GM19324 (cell line): Measurements from ENCODE around the gene PNPO.

Experiments used
- ATAC-seq: cut with Tn5 transposase; IDR thresholded peaks from one replicate; pipeline ENCODE4 v1.9.1; 2021; ENCODE audit warnings: mild to moderate bottlenecking, moderate library complexity; ENCODE audit not compliant: unreplicated experiment, low FRiP score

Gene PNPO

DNA sequence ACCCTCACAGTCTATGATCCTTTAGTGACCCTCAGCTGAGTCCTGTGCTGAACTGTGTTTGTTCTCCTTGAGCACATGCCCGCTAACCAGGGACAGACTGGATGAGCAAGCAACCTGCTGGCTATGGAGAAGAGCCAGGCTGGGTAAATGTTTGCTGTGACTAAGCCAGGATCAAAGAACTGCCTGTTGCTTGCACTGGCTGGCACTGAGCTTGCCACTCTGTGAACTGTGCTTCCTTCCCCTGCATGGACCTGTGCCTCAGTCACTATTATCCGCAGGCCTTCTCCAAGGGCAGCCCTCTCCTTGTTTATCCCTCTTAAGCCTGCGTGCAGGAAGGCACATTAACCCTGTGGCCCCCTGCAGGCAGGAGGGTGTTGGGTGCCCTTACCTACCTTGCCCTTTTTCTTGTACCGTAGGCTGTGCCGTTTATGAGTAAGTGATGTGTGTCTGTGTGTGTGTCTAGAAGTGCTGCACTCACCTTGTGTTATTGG is 7.4 kb downstream of the PNPO start:
- ATAC-seq, result no peak

DNA sequence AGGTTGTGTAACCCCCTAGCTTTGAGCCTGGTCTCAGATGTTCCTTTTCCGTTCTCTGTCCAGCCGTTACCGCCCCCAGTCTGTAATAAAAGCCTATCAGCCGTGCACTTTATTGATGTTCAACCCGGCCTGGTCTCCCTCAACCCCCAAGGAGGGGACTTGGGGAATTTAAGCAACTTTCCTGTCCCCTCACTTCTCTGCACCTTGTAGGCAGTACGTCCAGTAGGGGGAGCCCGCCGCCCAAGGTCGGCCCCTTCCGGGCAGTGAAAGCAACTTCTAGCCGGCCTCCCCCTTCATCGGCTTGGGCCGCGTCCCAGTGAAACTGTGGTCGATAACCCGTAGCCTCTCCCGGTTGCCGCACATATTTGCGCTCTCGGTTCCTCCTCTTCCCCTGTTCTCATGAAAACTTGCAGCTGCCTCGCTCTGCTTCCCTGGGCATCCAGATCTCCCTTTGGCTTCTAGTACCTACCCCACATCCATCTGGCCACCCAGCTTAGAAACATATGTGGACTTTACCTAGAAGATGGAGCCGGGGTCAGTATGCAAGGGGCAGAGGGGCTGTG is 7.9 kb downstream of the PNPO start:
- ATAC-seq, result no peak

- ATAC-seq, result no peak
Measured at GRCh38 chr17:47949946-47950345, 8.6 kb downstream of the PNPO start.

- ATAC-seq, result no peak
Measured at GRCh38 chr17:47950448-47950847, 9.1 kb downstream of the PNPO start.

DNA sequence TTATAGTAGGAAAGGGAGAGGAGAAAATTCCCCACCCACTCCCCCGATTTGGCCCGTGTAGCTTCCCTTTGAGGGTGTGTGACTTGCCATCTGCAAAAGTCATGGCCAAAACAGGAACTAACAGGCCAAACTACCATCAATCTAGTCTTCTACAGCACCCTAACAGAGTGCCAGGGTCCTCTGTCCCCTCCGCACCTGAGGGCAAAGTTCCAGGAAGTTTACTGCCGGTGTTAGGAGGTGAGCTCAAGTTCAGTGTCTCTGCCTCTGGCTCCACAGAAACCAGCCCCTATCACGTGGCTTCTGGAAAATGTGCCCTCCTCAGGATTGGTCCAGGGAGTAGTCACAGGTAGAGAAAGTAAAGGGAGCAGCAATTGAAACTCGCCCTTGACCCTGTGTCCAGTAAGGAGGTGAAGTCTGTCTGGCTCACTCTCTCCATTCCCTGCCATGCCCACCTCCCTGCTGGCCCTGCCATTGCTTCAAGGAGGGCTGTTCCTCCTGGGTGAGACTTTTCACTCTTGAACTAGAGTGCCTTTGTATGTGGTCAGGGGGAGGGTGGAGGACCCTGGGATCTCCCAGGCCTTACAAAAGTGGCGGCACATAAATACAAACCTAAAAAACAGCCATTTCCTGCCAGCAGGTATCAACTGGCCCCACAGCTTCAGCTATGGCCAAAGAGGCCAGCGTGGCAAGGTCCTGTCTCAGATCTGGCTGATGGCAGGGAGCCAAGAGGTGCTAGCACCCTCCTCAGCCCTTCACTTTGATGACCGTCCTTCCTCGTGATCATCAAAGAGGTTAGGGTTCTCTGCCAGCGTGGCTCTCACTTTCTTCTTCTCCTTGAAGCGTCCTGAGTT is 11.0 kb downstream of the PNPO start:
- ATAC-seq, result no peak

GRCh38 chr17:47953909-47954308 is 12.5 kb downstream of the PNPO start:
- no peak for ATAC-seq

DNA sequence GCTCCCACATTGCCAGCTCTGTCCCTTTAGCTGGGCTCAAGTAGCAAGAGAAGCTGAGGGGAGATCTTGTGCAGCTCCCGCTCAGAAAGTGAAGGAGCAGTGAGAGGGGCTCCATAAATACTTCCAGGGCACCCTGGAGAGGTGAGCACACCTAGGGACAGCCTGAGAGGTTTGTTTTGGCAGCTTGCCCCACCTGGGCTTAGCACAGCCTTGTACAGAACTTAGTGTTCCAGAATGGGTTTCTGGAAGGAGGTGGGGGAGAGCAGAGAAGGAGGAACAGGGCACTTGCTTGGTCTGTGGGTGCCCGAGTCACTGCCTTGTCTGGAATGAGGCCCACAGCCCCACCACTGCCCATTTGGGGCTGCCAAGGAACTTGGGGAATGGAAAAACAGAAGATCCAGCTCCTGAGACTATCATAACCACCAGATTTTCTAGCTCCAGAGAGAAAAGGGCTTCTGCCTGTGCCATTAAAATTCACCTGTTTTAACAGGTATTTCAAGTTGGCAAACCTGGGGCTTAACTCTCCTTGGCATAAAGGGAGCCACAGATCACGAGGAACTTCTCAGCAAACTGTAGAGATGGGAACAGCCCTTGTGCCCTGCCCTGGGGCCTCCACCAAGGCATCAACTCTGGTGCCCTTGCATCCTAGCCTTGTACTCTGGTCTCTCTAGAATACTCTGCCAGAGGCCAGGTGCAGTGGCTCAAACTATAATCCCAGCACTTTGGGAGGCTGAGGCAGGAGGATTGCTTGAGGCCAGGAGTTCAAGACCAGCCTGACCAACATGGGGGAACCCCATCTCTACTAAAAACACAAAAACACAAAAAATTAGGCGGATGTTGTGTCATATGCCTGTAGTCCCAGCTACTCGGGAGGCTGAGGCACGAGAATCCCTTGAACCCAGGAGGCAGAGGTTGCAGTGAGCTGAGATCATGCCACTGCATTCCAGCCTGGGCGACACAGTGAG is 14.4 kb downstream of the PNPO start:
- no peak for ATAC-seq

- ATAC-seq, result no peak
Measured at GRCh38 chr17:47956791-47957590, 15.6 kb downstream of the PNPO start.

- no peak for ATAC-seq
Measured at GRCh38 chr17:47957591-47958490, 16.5 kb downstream of the PNPO start, which contains the start of gene PRR15L. Gene PRR15L (minus strand): TSS chr17:47957883. CDS start chr17:47953234, 4,649 bp downstream.

- ATAC-seq, result no peak
Measured at GRCh38 chr17:47959825-47960655, 18.7 kb downstream of the PNPO start.

DNA sequence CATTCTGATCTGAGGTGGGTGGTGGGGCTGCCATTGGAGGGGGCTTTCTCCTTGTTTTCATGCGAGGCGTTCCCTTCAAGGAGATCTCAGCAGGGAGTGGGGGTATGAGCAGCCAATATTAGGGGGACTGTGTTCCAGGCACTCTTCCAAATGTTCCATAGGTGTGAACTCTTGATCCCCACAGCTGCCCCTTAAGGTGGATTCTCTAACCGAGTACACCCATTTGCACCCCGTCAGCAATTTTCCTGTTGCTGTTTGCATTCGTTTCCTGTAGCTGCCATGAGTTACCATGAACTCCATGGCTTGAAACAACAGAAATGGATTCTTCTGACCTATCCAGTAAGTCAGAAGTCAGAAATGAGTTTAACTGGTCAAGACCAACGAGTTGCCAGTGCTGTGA is 20.0 kb downstream of the PNPO start:
- no peak for ATAC-seq

DNA sequence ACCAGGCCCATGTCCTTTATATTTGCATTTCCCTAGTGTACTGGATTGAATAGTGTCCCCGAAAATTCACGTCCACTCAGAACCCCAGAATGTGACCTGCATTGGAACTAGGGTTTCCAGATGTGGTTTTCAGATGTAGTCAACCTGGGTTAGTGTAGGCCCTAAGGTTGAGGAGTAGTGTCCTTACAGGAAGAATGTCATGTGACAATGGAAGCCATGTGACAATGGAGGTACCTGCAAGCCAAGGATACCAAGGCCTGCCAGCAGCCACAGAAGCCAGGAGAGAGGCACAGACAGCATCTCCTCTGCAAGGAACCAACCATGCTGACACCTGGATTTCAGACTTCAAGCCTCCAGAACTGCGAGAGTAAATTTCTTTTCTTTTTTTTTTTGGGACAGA is 21.5 kb downstream of the PNPO start:
- no peak for ATAC-seq

DNA sequence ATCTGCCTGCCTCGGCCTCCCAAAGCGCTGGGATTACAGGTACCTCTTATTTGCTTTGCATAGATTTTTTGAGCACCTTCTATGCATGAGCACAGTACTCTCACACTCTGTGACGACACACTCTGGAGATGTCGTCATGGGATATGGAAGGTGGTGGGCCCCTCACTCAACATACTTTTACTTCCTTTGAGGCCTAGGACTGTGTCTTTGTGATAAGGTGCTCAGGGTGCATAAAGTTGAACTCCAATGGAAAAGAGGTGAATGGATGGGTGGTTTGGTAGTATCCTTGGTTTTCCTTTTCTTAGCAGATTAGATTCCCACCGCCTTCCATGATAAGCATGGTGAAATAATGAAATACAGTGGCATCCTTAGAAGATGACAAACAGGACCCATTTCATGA is 23.5 kb downstream of the PNPO start:
- ATAC-seq, result no peak

- ATAC-seq, result no peak
Measured at GRCh38 chr17:47966079-47966519, 24.7 kb downstream of the PNPO start.

DNA sequence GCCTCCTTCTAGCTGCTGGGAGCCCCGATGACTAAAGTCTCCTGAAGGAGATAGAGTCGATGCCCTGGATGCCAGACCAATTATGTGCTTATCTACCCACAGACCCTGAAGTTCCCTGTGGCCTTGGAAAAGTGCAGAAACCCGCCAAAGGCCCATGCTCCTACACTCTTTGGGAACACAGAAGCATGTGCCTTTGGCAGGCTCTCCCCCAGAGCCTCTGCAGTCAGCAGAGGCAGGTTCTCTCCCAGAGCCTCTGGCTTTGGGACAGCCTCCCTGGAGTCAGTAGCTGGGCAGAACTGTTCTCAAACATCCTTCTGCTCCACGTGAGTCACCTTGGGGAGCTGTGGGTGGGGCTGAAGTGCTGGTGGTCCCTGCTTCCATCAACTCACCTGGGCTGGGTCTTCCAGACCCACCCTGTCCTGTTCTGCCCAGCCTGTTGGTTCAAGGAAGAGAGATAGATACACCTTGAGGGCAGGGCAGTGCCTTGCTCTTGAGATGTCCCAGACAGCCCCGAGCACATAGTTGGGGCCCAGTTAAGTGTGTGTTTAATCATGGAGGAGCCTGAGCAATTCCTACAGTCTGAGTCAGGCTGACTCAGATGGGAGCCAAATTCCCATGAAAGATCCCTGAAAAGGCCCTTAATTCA is 26.4 kb downstream of the PNPO start:
- ATAC-seq, result no peak

- ATAC-seq, result no peak
Measured at GRCh38 chr17:47968836-47969235, 27.5 kb downstream of the PNPO start.

- ATAC-seq, result no peak
Measured at GRCh38 chr17:47969930-47970724, 28.8 kb downstream of the PNPO start.
